Endothelial cell of umbilical vein (primary cell): ENCODE data around the gene UBTD1. TPM values are rescaled to one million over a fixed set of nuclear protein-coding genes. Genes with fewer than 3 reads are reported as not detected.

Experiments used
- BruUV-seq: library from RNA; stranded (reverse); fragments of 400-500 nt; replicated peaks from 2 replicates; lab custom pipeline; 2021; lab: Mats Ljungman, UMichigan
- CTCF ChIA-PET: fragments of 300-600, 350-600 bp; sonication (Branson Sonifier 250); formaldehyde crosslinking; loops from one replicate; lab custom pipeline; 2021; ENCODE audit warnings: antibody characterized with exemption, inconsistent platforms; lab: Charles Lee
- POLR2A ChIA-PET: fragments of 300-600, 350-600 bp; sonication (Branson Sonifier 250); formaldehyde crosslinking; loops from one replicate; lab custom pipeline; 2021; ENCODE audit warnings: antibody characterized with exemption, inconsistent platforms; lab: Charles Lee
- DNase-seq: peaks from one replicate; pipeline ENCODE4 v3.0.0-alpha.2; 2011; ENCODE audit warnings: low read depth, low spot score
- FAIRE-seq: peaks from 2 replicates; lab custom pipeline; 2011; peaks lifted over from hg19 to GRCh38; lab: Jason Lieb, UNC
- H2AFZ ChIP-seq: 2 replicates; pipeline ENCODE4 v1.6.0; 2012; ENCODE audit warnings: low read depth, low read length, control low read depth, inconsistent platforms
- H3K27ac ChIP-seq: 2 replicates; pipeline ENCODE4 v1.5.1; 2011; ENCODE audit warnings: low read depth, mild to moderate bottlenecking, control low read depth, low read length, moderate library complexity; ENCODE audit not compliant: insufficient read depth
- H3K27me3 ChIP-seq, 2 experiments: 2 replicates each; pipeline versions ENCODE4 v1.6.0 to v1.6.1; 2011; ENCODE audit warnings: low read length in 2 of 2, mixed read lengths in 1 of 2; ENCODE audit not compliant: control insufficient read depth in 2 of 2, insufficient read depth in 2 of 2
- H3K36me3 ChIP-seq, 2 experiments: 2 replicates in 1 of 2; 3 replicates in 1 of 2; pipeline ENCODE4 v1.5.1; 2011; ENCODE audit warnings: low read length in 2 of 2, mild to moderate bottlenecking in 1 of 2, moderate library complexity in 1 of 2; ENCODE audit not compliant: control insufficient read depth in 2 of 2, insufficient read depth in 2 of 2; ENCODE audit errors: extremely low read depth in 1 of 2
- H3K4me1 ChIP-seq: 3 replicates; pipeline ENCODE4 v1.5.1; 2011; ENCODE audit warnings: mild to moderate bottlenecking, low read length; ENCODE audit not compliant: control insufficient read depth, insufficient read depth; ENCODE audit errors: extremely low read depth
- H3K4me2 ChIP-seq: 2 replicates; pipeline ENCODE4 v1.6.1; 2011; ENCODE audit warnings: low read length, control low read depth, mixed read lengths; ENCODE audit not compliant: insufficient read depth
- H3K4me3 ChIP-seq, 3 experiments: fragments of 200-600 bp in 1 of 3; sonication (generic), shearing (Covaris generic) in 1 of 3; replicated peaks in 1 of 3; 2 replicates each; pipeline ENCODE4 v1.5.1; 2011 to 2016; ENCODE audit warnings: control low read depth in 3 of 3, low read length in 3 of 3, mild to moderate bottlenecking in 2 of 3, inconsistent platforms in 1 of 3, low read depth in 1 of 3, moderate library complexity in 1 of 3; ENCODE audit not compliant: insufficient read depth in 1 of 3
- H3K79me2 ChIP-seq: 2 replicates; pipeline ENCODE4 v1.6.0; 2012; ENCODE audit warnings: low read length, inconsistent platforms; ENCODE audit not compliant: control insufficient read depth, insufficient read depth
- H3K9ac ChIP-seq: replicated peaks from 2 replicates; pipeline ENCODE3; 2011; ENCODE audit warnings: low read length, control low read depth; ENCODE audit not compliant: insufficient read depth; ENCODE audit errors: extremely low read depth
- H3K9me1 ChIP-seq: replicated peaks from 3 replicates; pipeline ENCODE4 v1.6.0; 2011; ENCODE audit warnings: mild to moderate bottlenecking, low read length; ENCODE audit not compliant: control insufficient read depth, insufficient read depth; ENCODE audit errors: extremely low read depth
- H3K9me3 ChIP-seq: replicated peaks from 2 replicates; pipeline ENCODE4 v1.5.1; 2012; ENCODE audit warnings: low read length, inconsistent platforms; ENCODE audit not compliant: control insufficient read depth, insufficient read depth
- H4K20me1 ChIP-seq: replicated peaks from 2 replicates; pipeline ENCODE3; 2011; ENCODE audit warnings: mild to moderate bottlenecking, low read length; ENCODE audit not compliant: control insufficient read depth, insufficient read depth; ENCODE audit errors: extremely low read depth
- CTCF ChIP-seq, 2 donors: IDR thresholded peaks; 1 replicate in 1 of 2; 2 replicates in 1 of 2; pipeline ENCODE4 v1.5.1; 2011; ENCODE audit warnings: low read length in 2 of 2, mild to moderate bottlenecking in 2 of 2, moderate library complexity in 2 of 2, control low read depth in 1 of 2, inconsistent platforms in 1 of 2, low read depth in 1 of 2; ENCODE audit not compliant: insufficient read depth in 1 of 2; ENCODE audit errors: extremely low read depth in 1 of 2
- EZH2 ChIP-seq: IDR thresholded peaks from 2 replicates; pipeline ENCODE4 v1.6.1; 2012; ENCODE audit warnings: borderline replicate concordance, low read depth, mild to moderate bottlenecking, moderate library complexity, low read length, inconsistent platforms; ENCODE audit not compliant: severe bottlenecking
- FOS ChIP-seq: IDR thresholded peaks from 2 replicates; pipeline ENCODE4 v1.6.1; 2011; ENCODE audit warnings: mild to moderate bottlenecking, low read length, moderate library complexity, borderline replicate concordance; ENCODE audit not compliant: insufficient read depth
- GATA2 ChIP-seq: IDR thresholded peaks from 2 replicates; pipeline ENCODE4 v1.7.0; 2011; ENCODE audit warnings: low read depth, mild to moderate bottlenecking, moderate library complexity, mixed read lengths, low read length; ENCODE audit not compliant: insufficient read length, insufficient read depth
- JUN ChIP-seq: IDR thresholded peaks from 2 replicates; pipeline ENCODE4 v1.6.1; 2011; ENCODE audit warnings: borderline replicate concordance, low read depth; ENCODE audit not compliant: insufficient read length, insufficient read depth
- MAX ChIP-seq: IDR thresholded peaks from 2 replicates; pipeline ENCODE4 v1.6.1; 2011; ENCODE audit not compliant: insufficient read depth, insufficient read length
- MYC ChIP-seq: IDR thresholded peaks from one replicate; pipeline ENCODE4 v1.6.1; 2011; ENCODE audit warnings: mild to moderate bottlenecking, low read depth, low read length
- POLR2A ChIP-seq: IDR thresholded peaks from 2 replicates; pipeline ENCODE4 v1.6.1; 2012; ENCODE audit warnings: low read depth, mild to moderate bottlenecking, control low read depth, low read length
- POLR2AphosphoS5 ChIP-seq: IDR thresholded peaks from 2 replicates; pipeline ENCODE4 v1.6.1; 2012; ENCODE audit warnings: low read depth, mild to moderate bottlenecking, control low read depth, low read length, moderate library complexity; ENCODE audit not compliant: insufficient read depth
- dilution Hi-C: fragments of 300-500 bp; cut with MboI; formaldehyde crosslinking; loops from one replicate; pipeline ENCODE4 v1.15.0; 2019; ENCODE audit warnings: low sequenced_read_pairs; ENCODE audit not compliant: extremely low pct_ligation_motif_present
- intact Hi-C: fragments of 100-400 bp; cut with micrococcal nuclease; formaldehyde crosslinking; loops from one replicate; pipeline ENCODE4 v1.10.0; 2022
- polyA plus RNA-seq, 4 experiments: library from polyadenylated mRNA; depleted of rRNA in 3 of 4; stranded (reverse) in 3 of 4; unstranded in 1 of 4; fragments of >200 nt; gene quantifications; 2 replicates each; pipeline versions ENCODE4 v1.2.1 to v1.2.3, GENCODE V29; 2011 to 2012; ENCODE audit warnings: missing spikeins in 1 of 4
- total RNA-seq: library from RNA; stranded (reverse); gene quantifications from 2 replicates; pipeline ENCODE4 v1.2.3, GENCODE V29; 2021

Gene UBTD1
- total and polyA plus RNA-seq, 2 donors (not counting 3 experiments of a cell fraction or from before 2014, with no cell fraction given) = 42.6 to 63.7 TPM

- dilution Hi-C loops = no loop called here
- Histone ChIP-seq H4K20me1 (no peaks in the 10 kb centered on the region), H3K9me3 (no peaks in the 10 kb centered on the region), H3K36me3 (no peaks in the 10 kb centered on the region), H3K27ac (no peak overlapping the region), H3K79me2 (peaks cover 15% of the 10 kb centered on the region), H3K27me3 (no peaks in the 10 kb centered on the region), H3K4me2 (no peak overlapping the region), H3K4me3 (no peak overlapping the region), H3K9ac (no peak overlapping the region), H2AFZ (no peak overlapping the region), H3K4me1 (peaks cover 28% of the 10 kb centered on the region), H3K9me1 (no peaks in the 10 kb centered on the region)
- no peak for TF ChIP-seq GATA2
- no peak for TF ChIP-seq JUN
- no peak for TF ChIP-seq MYC
- no peak for TF ChIP-seq FOS
- no peak for TF ChIP-seq CTCF (IDR thresholded peaks at IDR 0.05; ENCODE audit: extremely low read depth in 1 of 2, insufficient read depth in 1 of 2, low read depth in 1 of 2, low read length in 2 of 2)
- TF ChIP-seq MAX = no peak
- TF ChIP-seq POLR2AphosphoS5 = no peak
- TF ChIP-seq POLR2A = no peak
- no peak for TF ChIP-seq EZH2
- FAIRE-seq = no peak
- CTCF ChIA-PET = interaction anchor here (1.0 to 3.1 kb wide), 4 partner anchors 13 to 33 kb away, joined by 3 to 12 read pairs (median 9); partner anchors contain the start of gene UBTD1
- POLR2A ChIA-PET = interaction anchor here (0.6 kb wide), 1 partner anchor 29 kb away, joined by 6 read pairs; no protein-coding TSS in a partner anchor
- DNase-seq = no peak
- no TSS peak for BruUV-seq
- intact Hi-C loops = no loop called here
These were observed 22.4 kb downstream of the UBTD1 start for GRCh38 chr10:97520978-97521761.
